ENCODE results near the gene FMO3.

DNA sequence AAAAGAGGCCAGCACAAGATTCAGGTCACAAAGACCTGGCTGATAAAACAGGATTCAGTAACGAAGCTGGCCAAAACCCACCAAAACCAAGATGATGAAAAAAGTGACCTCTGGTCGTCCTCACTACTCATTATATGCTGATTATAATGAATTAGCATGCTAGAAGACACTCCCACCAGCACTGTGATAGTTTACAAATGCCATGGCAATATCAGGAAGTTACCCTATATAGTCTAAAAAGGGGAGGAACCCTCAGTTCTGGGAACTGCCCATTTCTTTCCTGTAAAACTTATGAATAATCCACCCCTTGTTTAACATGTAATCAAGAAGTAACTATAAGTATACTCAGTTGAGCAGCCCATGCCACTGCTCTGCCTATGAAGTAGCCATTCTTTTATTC, 68.4 kb downstream of the FMO3 start:
- TF ChIP-seq, protein P1, sequence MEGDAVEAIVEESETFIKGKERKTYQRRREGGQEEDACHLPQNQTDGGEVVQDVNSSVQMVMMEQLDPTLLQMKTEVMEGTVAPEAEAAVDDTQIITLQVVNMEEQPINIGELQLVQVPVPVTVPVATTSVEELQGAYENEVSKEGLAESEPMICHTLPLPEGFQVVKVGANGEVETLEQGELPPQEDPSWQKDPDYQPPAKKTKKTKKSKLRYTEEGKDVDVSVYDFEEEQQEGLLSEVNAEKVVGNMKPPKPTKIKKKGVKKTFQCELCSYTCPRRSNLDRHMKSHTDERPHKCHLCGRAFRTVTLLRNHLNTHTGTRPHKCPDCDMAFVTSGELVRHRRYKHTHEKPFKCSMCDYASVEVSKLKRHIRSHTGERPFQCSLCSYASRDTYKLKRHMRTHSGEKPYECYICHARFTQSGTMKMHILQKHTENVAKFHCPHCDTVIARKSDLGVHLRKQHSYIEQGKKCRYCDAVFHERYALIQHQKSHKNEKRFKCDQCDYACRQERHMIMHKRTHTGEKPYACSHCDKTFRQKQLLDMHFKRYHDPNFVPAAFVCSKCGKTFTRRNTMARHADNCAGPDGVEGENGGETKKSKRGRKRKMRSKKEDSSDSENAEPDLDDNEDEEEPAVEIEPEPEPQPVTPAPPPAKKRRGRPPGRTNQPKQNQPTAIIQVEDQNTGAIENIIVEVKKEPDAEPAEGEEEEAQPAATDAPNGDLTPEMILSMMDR (IDR thresholded peaks at IDR 0.05) = no peak
- TF ChIP-seq POLR2A (IDR thresholded peaks at IDR 0.05) = no peak
- no peak for TF ChIP-seq POLR2AphosphoS5 (IDR thresholded peaks at IDR 0.05; ENCODE audit: insufficient read depth in 1 of 2, low read depth in 1 of 2)

All from vagina (tissue), 2 donors.